Hematopoietic multipotent progenitor cell (in vitro differentiated cells): ENCODE data around the gene STX12. TPM values are rescaled to one million over a fixed set of nuclear protein-coding genes. Genes with fewer than 3 reads are reported as not detected.
A peak's percentile ranks its signal among the peaks of the same experiment; 100 is the strongest.
"Not testable (repeated sequence)": the region's sequence is repeated elsewhere in the genome, so short reads cannot be mapped to it uniquely, and the experiment has no call there.

Source experiments
- DNase-seq, 3 donors: peaks; one replicate each; pipeline ENCODE4 v3.0.0-alpha.2; 2011 to 2015; ENCODE audit warnings: low read depth in 2 of 3, low spot score in 2 of 3
- total RNA-seq: library from RNA; depleted of rRNA; stranded (reverse); fragments of >200 nt; gene quantifications from one replicate; pipeline ENCODE4 v1.2.3, GENCODE V29; 2012

The STX12 gene
- total RNA-seq, 1 donor: 7.5 TPM

GRCh38 chr1:27824411-27824810, 51.4 kb downstream of the STX12 start:
- no peak for DNase-seq

DNA sequence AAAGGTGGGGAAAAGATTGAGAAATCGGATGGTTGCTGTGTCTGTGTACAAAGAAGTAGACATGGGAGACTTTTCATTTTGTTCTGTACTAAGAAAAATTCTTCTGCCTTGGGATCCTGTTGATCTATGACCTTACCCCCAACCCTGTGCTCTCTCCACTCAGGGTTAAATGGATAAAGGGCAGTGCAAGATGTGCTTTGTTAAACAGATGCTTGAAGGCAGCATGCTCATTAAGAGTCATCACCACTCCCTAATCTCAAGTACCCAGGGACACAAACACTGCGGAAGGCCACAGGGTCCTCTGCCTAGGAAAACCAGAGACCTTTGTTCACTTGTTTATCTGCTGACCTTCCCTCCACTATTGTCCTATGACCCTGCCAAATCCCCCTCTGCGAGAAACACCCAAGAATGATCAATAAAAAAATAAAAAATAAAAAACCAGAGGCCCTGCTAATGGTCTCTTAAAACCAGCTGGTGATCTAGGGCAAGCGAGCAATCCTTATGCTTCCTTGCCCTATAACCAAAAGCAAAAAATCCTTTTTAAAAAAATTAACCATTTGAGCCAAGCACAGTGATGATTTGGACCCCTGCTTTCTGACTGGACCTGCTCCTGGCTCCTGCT, 56.4 kb downstream of the STX12 start:
- not testable (repeated sequence) for DNase-seq

DNA sequence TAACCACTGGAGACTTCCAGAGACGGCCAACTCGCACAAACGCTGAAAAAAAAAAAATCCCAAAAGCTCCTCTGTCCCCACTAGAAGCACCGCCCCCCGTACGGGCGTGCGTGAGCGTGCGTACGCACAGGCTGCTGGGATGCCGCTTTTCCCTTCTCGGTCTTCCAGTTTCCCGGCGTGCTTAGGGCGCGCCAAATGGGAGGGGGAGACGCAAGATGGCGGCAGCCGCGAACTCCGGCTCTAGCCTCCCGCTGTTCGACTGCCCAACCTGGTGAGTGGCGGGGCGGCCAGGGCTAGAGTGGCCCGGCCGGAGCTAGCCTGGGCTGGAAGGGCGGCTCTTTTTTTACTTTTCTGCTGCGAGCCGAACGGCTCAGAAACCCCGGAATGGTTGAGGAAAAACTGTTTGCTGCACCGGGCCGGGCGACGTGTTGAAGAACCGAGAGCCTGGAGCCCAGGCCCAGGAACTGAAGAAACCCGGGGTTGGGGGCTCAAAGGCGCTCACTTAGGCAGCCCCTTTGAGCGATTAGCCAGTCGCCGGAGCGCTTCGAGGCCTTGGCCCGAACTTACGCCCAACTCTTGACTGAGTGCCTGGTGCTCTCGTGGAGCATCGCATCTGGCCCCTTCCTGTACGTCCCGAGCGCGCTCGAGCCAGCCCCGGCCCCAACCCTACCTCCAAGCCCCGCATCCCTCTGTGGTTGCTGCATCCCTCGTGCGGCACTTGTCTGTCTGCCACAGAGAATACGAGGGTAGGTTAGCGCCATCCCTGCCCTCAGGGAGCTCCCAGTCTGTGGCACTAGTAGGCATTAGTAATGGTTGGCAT, 57.8 kb downstream of the STX12 start, which contains the start of gene PPP1R8:
Gene PPP1R8 (plus strand): TSS at position 162 of the 820 bp plus-strand sequence. CDS start 54 bp downstream, at position 216.
- DNase-seq: peak; percentile 70 to 95 (median 94)

- no peak for DNase-seq
These were observed 58.8 kb downstream of the STX12 start for GRCh38 chr1:27831568-27832410.

- no peak for DNase-seq
These were observed 59.7 kb downstream of the STX12 start for GRCh38 chr1:27832762-27833161.

- no peak for DNase-seq
These were observed 60.5 kb downstream of the STX12 start for GRCh38 chr1:27833470-27833869.

DNA sequence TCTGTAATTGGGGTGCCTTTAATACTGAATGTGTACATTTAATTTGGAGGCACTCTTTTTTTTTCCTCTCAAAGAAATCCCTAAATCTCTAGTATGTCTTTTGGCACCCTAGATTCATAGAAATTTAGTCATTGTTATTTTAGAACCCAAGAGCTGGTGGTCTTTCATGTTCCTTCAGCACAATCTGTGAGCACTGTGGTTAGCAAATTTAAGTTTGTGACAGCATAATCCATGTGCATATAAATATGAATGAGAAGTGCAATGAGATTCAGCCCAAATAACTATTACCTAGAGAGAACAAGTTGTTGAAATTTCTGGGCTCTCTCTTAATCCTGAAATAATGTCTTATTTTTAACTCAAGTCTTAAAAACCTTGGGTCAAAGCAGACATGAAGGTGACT, 62.0 kb downstream of the STX12 start:
- DNase-seq: no peak

DNA sequence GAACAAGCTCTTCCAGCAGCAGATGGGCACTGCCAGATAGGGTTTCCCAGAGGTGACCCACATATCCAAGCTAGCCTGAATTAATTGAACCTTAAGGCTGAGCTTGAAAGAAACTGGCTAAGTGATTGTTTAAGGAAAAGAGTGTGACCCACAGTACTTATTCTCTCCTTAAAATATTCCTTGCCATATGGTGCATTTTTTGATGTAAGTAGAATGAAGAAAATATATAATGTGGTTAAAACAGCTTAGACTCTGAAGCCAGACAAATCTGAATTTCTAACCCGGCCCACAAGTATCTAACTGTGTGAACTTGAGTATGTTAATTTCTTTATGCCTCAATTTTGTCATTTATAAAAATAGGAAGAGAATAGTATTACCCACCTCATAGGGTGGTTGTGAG, 62.5 kb downstream of the STX12 start:
- no peak for DNase-seq

DNA sequence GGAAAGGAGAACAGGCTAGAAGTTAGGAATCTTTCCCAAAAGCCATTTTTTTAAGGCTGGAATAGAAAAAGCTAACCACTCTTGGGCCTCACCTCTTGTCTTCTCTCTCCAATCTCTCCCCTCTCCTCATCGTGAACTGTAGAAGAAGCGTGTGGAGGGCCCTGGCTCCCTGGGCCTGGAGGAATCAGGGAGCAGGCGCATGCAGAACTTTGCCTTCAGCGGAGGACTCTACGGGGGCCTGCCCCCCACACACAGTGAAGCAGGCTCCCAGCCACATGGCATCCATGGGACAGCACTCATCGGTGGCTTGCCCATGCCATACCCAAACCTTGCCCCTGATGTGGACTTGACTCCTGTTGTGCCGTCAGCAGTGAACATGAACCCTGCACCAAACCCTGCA, 76.9 kb downstream of the STX12 start:
- no peak for DNase-seq

DNA sequence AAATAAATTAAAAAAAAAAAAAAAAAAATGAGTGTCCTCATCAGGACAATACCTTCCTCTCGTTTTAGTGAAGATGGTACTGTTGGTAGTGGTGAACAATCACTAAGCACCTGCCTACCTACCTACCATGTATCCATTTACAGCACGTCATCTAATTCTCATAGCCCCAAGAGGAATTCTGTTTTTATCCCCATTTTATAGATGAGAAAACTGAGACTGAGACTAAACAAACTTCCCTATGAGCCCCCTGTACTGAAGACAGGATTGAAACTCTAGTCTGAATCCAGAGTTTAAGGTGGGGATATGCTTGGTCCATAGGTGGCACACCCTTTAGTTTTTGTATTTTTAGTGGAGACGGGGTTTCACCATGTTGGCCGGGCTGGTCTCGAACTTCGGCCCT, 82.1 kb downstream of the STX12 start:
- no peak for DNase-seq

GRCh38 chr1:27856561-27857343, 83.7 kb downstream of the STX12 start:
- no peak for DNase-seq

DNA sequence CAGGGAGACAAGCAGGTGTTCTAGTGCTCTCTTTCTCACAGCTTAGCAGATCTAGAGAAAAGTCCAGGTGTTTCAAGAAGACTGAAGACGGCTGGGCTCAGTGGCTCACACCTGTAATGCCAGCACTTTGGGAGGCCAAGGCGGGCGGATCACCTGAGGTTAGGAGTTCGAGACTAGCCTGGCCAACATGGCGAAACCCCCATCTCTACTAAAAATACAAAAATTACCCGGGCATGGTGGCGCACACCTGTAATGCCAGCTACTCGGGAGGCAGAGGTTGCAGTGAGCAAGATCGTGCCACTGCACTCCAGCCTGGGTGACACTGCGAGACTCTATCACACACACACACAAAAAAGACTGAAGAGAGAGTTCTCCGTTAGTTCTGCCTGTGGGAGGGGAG, 84.5 kb downstream of the STX12 start:
- DNase-seq: not testable (repeated sequence)

DNA sequence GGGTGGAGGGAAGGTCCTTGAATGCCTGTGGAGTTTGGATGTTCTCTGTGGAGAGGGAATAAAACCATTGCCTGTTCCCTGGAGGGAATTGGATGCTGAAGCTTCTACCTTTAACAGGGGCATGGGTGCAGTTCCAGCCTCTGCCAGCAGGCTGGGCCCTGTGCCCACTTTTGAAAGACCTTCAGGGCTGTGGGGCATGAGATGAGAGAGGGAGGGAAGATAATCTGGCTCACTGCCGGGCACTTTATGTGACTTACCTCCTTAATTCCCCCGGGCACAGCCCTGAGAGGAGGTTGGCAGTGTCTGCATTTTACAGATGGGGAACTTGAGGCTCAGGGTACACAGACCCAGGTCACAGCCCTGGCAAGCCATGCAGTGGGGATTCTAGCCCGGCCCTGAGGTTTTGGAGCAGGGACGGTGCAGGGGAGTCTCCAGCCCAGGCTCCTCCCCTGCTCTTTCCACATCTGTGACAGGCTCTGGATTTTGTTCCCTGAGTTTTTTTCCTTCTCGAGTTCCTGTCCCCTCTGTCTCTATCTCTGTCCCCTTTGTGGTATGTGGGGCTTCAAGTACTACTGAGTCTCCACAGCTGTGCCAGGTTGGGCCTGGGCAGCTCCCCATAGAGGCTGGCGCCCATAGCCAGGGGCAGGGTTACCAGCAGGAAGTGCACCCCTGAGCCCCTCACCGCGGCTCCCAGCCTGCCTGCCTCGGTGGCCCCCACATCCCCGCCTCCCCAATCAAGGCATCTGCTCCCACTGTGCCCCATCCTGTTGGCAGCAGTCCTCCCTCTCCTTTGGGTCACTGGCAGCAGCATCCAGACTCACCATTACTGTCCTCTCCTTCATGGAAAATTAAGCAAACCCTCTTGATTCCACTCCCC, 85.3 kb downstream of the STX12 start:
- peak; percentile 59 to 89 (median 79) for DNase-seq

DNA sequence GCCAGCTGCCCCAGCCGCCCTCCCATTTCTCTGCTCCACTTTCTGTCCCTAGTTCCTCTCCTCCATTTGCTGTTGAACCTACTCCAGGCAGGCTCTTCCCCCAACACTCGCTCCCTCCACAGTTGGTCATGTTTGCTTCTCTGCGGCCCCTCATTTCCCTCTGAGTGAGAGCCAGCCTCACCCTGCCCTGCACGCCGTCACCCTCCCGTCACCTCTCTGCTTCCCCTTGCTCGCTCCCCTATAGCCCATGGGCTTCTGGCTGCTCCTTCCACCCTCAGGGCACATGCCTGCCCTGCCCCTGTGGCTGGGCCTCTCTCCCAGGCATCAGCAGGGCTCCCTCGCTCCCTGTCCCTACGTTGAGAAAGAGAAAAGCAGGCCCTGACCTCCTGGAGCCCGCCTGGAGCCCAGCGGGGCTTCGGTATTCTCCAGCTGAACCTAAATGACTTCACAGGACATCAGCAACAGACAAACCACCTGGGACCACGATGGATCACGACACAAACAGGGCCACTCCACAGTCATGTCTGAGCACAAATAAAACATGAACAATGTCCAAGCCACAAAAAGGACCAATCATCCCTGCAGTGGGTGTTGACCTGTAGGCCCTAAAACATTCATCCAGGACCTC, 86.0 kb downstream of the STX12 start:
- no peak for DNase-seq

DNA sequence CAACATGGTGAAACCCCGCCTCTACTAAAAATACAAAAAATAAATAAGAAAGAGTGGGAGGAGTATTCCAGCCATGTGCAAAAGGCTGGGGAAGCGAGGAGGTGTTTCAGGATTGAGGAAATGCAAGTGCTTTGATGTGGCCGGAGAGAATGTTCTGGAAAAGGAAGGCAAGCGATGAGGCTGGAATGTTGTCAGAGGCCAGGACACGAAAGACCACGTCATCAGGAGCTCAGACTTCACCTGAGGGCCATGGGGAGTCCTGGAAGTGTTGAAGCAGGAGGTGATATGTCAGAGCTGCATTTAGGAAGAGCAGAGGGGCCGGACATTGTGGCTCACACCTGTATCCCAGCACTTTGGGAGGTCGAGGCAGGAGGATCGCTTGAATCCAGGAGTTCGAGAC, 88.4 kb downstream of the STX12 start:
- DNase-seq: no peak

GRCh38 chr1:27862004-27862403, 89.0 kb downstream of the STX12 start:
- no peak for DNase-seq

GRCh38 chr1:27862671-27863537, 89.9 kb downstream of the STX12 start:
- DNase-seq: peak in 2 of 3 donors; percentile 47 to 51

- no peak for DNase-seq
These were observed 90.5 kb downstream of the STX12 start for GRCh38 chr1:27863538-27863915.
